ENCODE measurements around the gene FAM131A. TPM values are rescaled to one million over a fixed set of nuclear protein-coding genes. Genes with fewer than 3 reads are reported as not detected.

Gene FAM131A
- total RNA-seq, 1 experiment from 2014 or later = 14.4 TPM

DNA sequence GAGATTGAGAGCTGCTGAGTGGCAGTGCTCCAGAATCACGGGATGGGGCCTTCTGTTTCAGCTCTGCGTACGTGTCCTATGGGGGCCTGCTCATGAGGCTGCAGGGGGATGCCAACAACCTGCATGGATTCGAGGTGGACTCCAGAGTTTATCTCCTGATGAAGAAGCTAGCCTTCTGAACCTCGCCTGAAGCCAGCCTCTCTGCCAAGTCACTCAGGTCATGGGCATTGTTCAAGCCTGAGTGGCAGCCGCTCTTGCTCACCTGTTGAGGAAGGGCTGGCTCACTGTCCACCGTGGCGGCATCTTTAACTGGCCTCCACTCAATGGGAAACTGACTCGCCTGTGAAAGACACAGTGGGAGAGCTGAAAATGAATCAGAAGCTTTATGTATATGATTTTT is 30.7 kb downstream of the FAM131A start:
- Histone ChIP-seq H3K56ac (ENCODE audit: insufficient read length, low read depth, low read length) (no peak overlapping the region), H3K4me2 (ENCODE audit: insufficient read depth, insufficient read length, low read length) (no peak overlapping the region), H3K79me2 (ENCODE audit: insufficient read depth, low read length) (no peaks in the 10 kb centered on the region; the same call in 1 of the 2 replicates), H4K91ac (ENCODE audit: insufficient read length, low read depth, low read length) (no peak overlapping the region), H2BK5ac (ENCODE audit: insufficient read length, low read length) (no peak overlapping the region), H3K14ac (ENCODE audit: insufficient read depth, low read length) (no peak overlapping the region), H2BK120ac (ENCODE audit: low read depth, low read length, poor library complexity, severe bottlenecking) (no peak overlapping the region), H3K27me3 (ENCODE audit: insufficient read depth, low read length) (no peaks in the 10 kb centered on the region), H2BK15ac (ENCODE audit: low read depth, low read length) (no peak overlapping the region), H3K23ac (ENCODE audit: insufficient read length, low read depth, low read length) (no peak overlapping the region), H3K79me1 (ENCODE audit: insufficient read depth, low read depth, low read length, poor library complexity, severe bottlenecking) (no peaks in the 10 kb centered on the region), H2BK20ac (ENCODE audit: low read depth, low read length, poor library complexity, severe bottlenecking) (no peak overlapping the region), H2BK12ac (ENCODE audit: insufficient read length, low read depth, low read length) (no peak overlapping the region), H3K18ac (ENCODE audit: insufficient read length, low read depth, low read length) (no peak overlapping the region), H4K5ac (ENCODE audit: insufficient read length, low read depth, low read length) (no peak overlapping the region), H3K4ac (ENCODE audit: low read depth, low read length) (no peak overlapping the region), H2AK5ac (ENCODE audit: insufficient read length, low read length) (no peak overlapping the region), H2AFZ (ENCODE audit: low read length) (no peak overlapping the region), H3K27ac (ENCODE audit: insufficient read length, low read depth, low read length) (no peak overlapping the region), H4K20me1 (ENCODE audit: control insufficient read depth, insufficient read depth, insufficient read length) (peaks cover 2% of the 10 kb centered on the region), H4K8ac (replicated peaks; ENCODE audit: insufficient read length, low read depth, low read length) (no peak overlapping the region), H3T11ph (ENCODE audit: low read length) (no peak overlapping the region), H3K23me2 (ENCODE audit: insufficient read length, low read depth, low read length, poor library complexity, severe bottlenecking) (peaks cover 6% of the 10 kb centered on the region), H3K9ac (ENCODE audit: extremely low read depth, insufficient read length, low read length) (no peak overlapping the region), H3K9me3 (ENCODE audit: control insufficient read depth, low read depth, low read length) (no peaks in the 10 kb centered on the region), H3K4me1 (ENCODE audit: insufficient read depth, low read length) (no peaks in the 10 kb centered on the region)
- H3K27ac Mint-ChIP-seq = no peak overlapping the region
- no peak overlapping the region for H3K4me3 Mint-ChIP-seq
- DNase-seq = no peak
- peaks cover 4% of the 10 kb centered on the region for H3K27me3 Mint-ChIP-seq (ENCODE audit: low read depth)
- WGBS (ENCODE audit: extremely low coverage, insufficient read length, low lambda C conversion rate) = no CpG with 5 or more reads among the region's 9 CpGs
- peaks cover 38 to 65% (median 58%) of the 10 kb centered on the region in 3 experiments for H3K36me3 Mint-ChIP-seq (ENCODE audit: insufficient read depth in 1 of 3, low read depth in 3 of 3)
- H3K4me1 Mint-ChIP-seq = peaks cover 15 to 19% of the 10 kb centered on the region in 2 experiments
- TF ChIP-seq, protein P1, sequence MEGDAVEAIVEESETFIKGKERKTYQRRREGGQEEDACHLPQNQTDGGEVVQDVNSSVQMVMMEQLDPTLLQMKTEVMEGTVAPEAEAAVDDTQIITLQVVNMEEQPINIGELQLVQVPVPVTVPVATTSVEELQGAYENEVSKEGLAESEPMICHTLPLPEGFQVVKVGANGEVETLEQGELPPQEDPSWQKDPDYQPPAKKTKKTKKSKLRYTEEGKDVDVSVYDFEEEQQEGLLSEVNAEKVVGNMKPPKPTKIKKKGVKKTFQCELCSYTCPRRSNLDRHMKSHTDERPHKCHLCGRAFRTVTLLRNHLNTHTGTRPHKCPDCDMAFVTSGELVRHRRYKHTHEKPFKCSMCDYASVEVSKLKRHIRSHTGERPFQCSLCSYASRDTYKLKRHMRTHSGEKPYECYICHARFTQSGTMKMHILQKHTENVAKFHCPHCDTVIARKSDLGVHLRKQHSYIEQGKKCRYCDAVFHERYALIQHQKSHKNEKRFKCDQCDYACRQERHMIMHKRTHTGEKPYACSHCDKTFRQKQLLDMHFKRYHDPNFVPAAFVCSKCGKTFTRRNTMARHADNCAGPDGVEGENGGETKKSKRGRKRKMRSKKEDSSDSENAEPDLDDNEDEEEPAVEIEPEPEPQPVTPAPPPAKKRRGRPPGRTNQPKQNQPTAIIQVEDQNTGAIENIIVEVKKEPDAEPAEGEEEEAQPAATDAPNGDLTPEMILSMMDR (conservative IDR thresholded peaks at IDR 0.05) = no peak
- no peaks in the 10 kb centered on the region for H3K9me3 Mint-ChIP-seq

Measured in H9 (cell line).